Measurements from ENCODE around the gene BLTP3B.

DNA sequence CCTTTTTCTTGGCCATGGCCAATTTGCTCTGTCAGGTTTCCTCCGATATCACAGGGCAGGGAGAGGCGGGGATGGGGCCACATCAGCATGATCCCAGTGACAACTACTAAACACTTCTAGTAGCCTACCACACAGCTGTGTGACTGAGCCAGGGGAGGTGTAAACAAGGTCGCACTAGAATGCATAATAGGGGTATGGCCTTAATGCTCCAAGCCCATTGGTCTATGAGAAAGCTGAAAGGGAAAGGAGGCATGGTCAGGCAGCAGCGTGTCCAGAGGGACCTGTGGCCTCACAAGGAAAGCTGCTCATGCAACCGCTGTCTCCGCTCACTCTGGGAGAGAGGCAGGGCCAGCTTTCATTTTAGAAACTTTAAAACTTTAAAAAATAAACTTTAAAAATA, 30.4 kb upstream of the BLTP3B start:
- TF ChIP-seq, protein P1, sequence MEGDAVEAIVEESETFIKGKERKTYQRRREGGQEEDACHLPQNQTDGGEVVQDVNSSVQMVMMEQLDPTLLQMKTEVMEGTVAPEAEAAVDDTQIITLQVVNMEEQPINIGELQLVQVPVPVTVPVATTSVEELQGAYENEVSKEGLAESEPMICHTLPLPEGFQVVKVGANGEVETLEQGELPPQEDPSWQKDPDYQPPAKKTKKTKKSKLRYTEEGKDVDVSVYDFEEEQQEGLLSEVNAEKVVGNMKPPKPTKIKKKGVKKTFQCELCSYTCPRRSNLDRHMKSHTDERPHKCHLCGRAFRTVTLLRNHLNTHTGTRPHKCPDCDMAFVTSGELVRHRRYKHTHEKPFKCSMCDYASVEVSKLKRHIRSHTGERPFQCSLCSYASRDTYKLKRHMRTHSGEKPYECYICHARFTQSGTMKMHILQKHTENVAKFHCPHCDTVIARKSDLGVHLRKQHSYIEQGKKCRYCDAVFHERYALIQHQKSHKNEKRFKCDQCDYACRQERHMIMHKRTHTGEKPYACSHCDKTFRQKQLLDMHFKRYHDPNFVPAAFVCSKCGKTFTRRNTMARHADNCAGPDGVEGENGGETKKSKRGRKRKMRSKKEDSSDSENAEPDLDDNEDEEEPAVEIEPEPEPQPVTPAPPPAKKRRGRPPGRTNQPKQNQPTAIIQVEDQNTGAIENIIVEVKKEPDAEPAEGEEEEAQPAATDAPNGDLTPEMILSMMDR (IDR thresholded peaks at IDR 0.05) = no peak
- no peak for TF ChIP-seq ZFX (IDR thresholded peaks at IDR 0.05; ENCODE audit: borderline replicate concordance)

Data from 22Rv1 (cell line).